ENCODE measurements around the gene PLTP.
"Not testable (repeated sequence)": the region's sequence is repeated elsewhere in the genome, so short reads cannot be mapped to it uniquely, and the experiment has no call there.

Gene PLTP

GRCh38 chr20:45911486-45912343 is at the start of gene PLTP:
Gene PLTP, minus strand, starts transcription at chr20:45912155. Its CDS starts 703 bp downstream, at chr20:45911452.
- peak; percentile 75 for DNase-seq (ENCODE audit: low read depth, low spot score)
- H3K4me3 ChIP-seq (ENCODE audit: low read depth, low read length), result peak within 1 kb of the TSS; percentile 56
- TF ChIP-seq CTCF (IDR thresholded peaks at IDR 0.05; ENCODE audit: low read depth, low read length), result no peak
- in situ Hi-C loops (cut with HindIII; ENCODE audit: low sequenced_read_pairs), result no loop called here

- in situ Hi-C loops (cut with HindIII; ENCODE audit: low sequenced_read_pairs), result no loop called here
- DNase-seq (ENCODE audit: low read depth, low spot score), result no peak
- TF ChIP-seq CTCF (IDR thresholded peaks at IDR 0.05; ENCODE audit: low read depth, low read length), result no peak
- no peak overlapping the region for H3K4me3 ChIP-seq (ENCODE audit: low read depth, low read length)
These were observed 48.1 kb upstream of the PLTP start for GRCh38 chr20:45959956-45960630.

- no peak for DNase-seq (ENCODE audit: low read depth, low spot score)
- in situ Hi-C loops (cut with HindIII; ENCODE audit: low sequenced_read_pairs), result no loop called here
- no peak overlapping the region for H3K4me3 ChIP-seq (ENCODE audit: low read depth, low read length)
- TF ChIP-seq CTCF (IDR thresholded peaks at IDR 0.05; ENCODE audit: low read depth, low read length), result no peak
These were observed 47.2 kb upstream of the PLTP start for GRCh38 chr20:45959126-45959525.

- no peak overlapping the region for H3K4me3 ChIP-seq (ENCODE audit: low read depth, low read length)
- no peak for TF ChIP-seq CTCF (IDR thresholded peaks at IDR 0.05; ENCODE audit: low read depth, low read length)
- in situ Hi-C loops (cut with HindIII; ENCODE audit: low sequenced_read_pairs), result no loop called here
- DNase-seq (ENCODE audit: low read depth, low spot score), result no peak
These were observed 46.6 kb upstream of the PLTP start for GRCh38 chr20:45958593-45958992.

- no peak for TF ChIP-seq CTCF (IDR thresholded peaks at IDR 0.05; ENCODE audit: low read depth, low read length)
- in situ Hi-C loops (cut with HindIII; ENCODE audit: low sequenced_read_pairs), result no loop called here
- no peak for DNase-seq (ENCODE audit: low read depth, low spot score)
- H3K4me3 ChIP-seq (ENCODE audit: low read depth, low read length), result no peak overlapping the region
These were observed 45.3 kb upstream of the PLTP start for GRCh38 chr20:45957021-45957941.

GRCh38 chr20:45956326-45956725 is 44.4 kb upstream of the PLTP start:
- in situ Hi-C loops (cut with HindIII; ENCODE audit: low sequenced_read_pairs); DNase-seq (ENCODE audit: low read depth, low spot score); H3K4me3 ChIP-seq (ENCODE audit: low read depth, low read length): not testable (repeated sequence)
